ENCODE measurements around the gene CCDC28B. TPM values are rescaled to one million over a fixed set of nuclear protein-coding genes. Genes with fewer than 3 reads are reported as not detected.
A peak's percentile ranks its signal among the peaks of the same experiment; 100 is the strongest.
"Not testable (repeated sequence)": the region's sequence is repeated elsewhere in the genome, so short reads cannot be mapped to it uniquely, and the experiment has no call there.

CCDC28B gene
- total RNA-seq (10 to 100 TPM; 20.6 to 21.0 TPM), polyA plus RNA-seq (14.7 TPM)

- peaks cover 49% of the 10 kb centered on the region for H3K4me1 ChIP-seq (ENCODE audit: insufficient read depth, low read length)
- peaks cover 48 to 79% (median 54%) of the 10 kb centered on the region in 3 donors for H3K4me1 Mint-ChIP-seq
- DNase-seq = peak; percentile 39 to 75 (median 56)
Observed at GRCh38 chr1:32200226-32201010, at the start of gene CCDC28B. TSS of gene CCDC28B (plus strand) at chr1:32200595. CDS start at chr1:32201936, 1,341 bp downstream.

DNA sequence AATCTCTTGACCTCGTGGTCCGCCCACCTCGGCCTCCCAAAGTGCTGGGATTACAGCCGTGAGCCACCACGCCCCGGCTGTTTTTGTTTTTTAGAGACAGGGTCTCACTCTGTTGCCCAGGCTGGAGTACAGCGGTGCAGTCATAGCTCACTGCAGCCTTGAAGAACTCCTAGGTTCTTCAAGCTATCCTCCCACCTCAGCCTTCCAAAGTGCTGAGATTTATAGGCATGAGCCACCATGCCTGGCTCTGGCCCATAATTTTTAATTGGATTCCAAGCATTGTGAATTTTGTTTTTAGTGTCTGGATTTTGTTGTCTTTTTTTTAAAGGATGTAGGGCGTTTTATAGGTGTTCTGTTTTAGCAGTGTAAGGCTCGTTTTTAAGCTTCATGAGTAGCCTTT, 49.5 kb upstream of the CCDC28B start:
- H3K4me3 ChIP-seq (ENCODE audit: low read length) = no peak overlapping the region
- H3K27me3 Mint-ChIP-seq = no peaks in the 10 kb centered on the region
- peaks cover 6% of the 10 kb centered on the region for H3K9me3 ChIP-seq (ENCODE audit: low read length)
- peaks cover 11 to 38% (median 22%) of the 10 kb centered on the region in 3 donors for H3K36me3 Mint-ChIP-seq
- no peak for DNase-seq
- no peak overlapping the region for H3K27ac Mint-ChIP-seq
- peaks cover 19 to 35% (median 29%) of the 10 kb centered on the region in 3 donors for H3K4me1 Mint-ChIP-seq
- H3K27ac ChIP-seq (ENCODE audit: low read depth, low read length) = no peak overlapping the region
- no peaks in the 10 kb centered on the region for H3K27me3 ChIP-seq (ENCODE audit: insufficient read depth, low read length, poor library complexity, severe bottlenecking)
- H3K4me3 Mint-ChIP-seq = no peak overlapping the region
- ChIA-PET POLR2A (no interaction called here), CTCF (interaction anchor here (0.8 kb wide), 1 partner anchor 11 kb away, joined by 3 read pairs; no protein-coding TSS in a partner anchor)
- no peaks in the 10 kb centered on the region for H3K4me1 ChIP-seq (ENCODE audit: insufficient read depth, low read length)
- H3K9me3 Mint-ChIP-seq = peaks cover 5 to 19% (median 15%) of the 10 kb centered on the region in 5 donors
- peaks cover 4% of the 10 kb centered on the region for H3K36me3 ChIP-seq (ENCODE audit: insufficient read depth, low read length)

More at GRCh38 chr1:32200226-32201010, at the start of gene CCDC28B:
- no peaks in the 10 kb centered on the region for H3K9me3 Mint-ChIP-seq
- Histone ChIP-seq H3K4me3 (ENCODE audit: low read length) (peak within 1 kb of the TSS; percentile 96), H3K27me3 (ENCODE audit: insufficient read depth, low read length, poor library complexity, severe bottlenecking) (no peaks in the 10 kb centered on the region), H3K36me3 (ENCODE audit: insufficient read depth, low read length) (peaks cover under 1% of the 10 kb centered on the region), H3K9me3 (ENCODE audit: low read length) (no peaks in the 10 kb centered on the region), H3K27ac (ENCODE audit: low read depth, low read length) (peak within 1 kb of the TSS; percentile 81)
- POLR2A ChIA-PET = interaction anchor here (1.0 to 2.4 kb wide), 8 partner anchors 11 to 262 kb away, joined by 3 to 12 read pairs (median 4); partner anchors contain the start of genes BSDC1, KPNA6, MARCKSL1 and PTP4A2
- peak within 1 kb of the TSS; percentile 83 to 98 (median 92) for H3K4me3 Mint-ChIP-seq
- peaks cover 0 to 29% (median 2%) of the 10 kb centered on the region in 3 donors for H3K36me3 Mint-ChIP-seq
- peaks cover 0 to 2% of the 10 kb centered on the region in 2 donors for H3K27me3 Mint-ChIP-seq
- CTCF ChIA-PET = interaction anchor here (0.6 to 4.0 kb wide), 7 partner anchors 8 to 201 kb away, joined by 3 to 11 read pairs (median 4); no protein-coding TSS in a partner anchor
- peak within 1 kb of the TSS; percentile 86 to 99 (median 96) for H3K27ac Mint-ChIP-seq

GRCh38 chr1:32151319-32151787, 49.0 kb upstream of the CCDC28B start:
- no peak overlapping the region for H3K4me3 ChIP-seq (ENCODE audit: low read length)
- no peak overlapping the region for H3K27ac ChIP-seq (ENCODE audit: low read depth, low read length)
- no peak for DNase-seq
- CTCF ChIA-PET = interaction anchor here (0.8 kb wide), 1 partner anchor 11 kb away, joined by 3 read pairs; no protein-coding TSS in a partner anchor
- H3K4me1 Mint-ChIP-seq = peaks cover 18 to 34% (median 24%) of the 10 kb centered on the region in 3 donors
- H3K27me3 Mint-ChIP-seq = peaks cover 0 to 1% of the 10 kb centered on the region in 2 donors
- no peaks in the 10 kb centered on the region for H3K27me3 ChIP-seq (ENCODE audit: insufficient read depth, low read length, poor library complexity, severe bottlenecking)
- H3K27ac Mint-ChIP-seq = peak overlapping the region in 1 of 8 donors; percentile 50
- peaks cover 5 to 19% (median 15%) of the 10 kb centered on the region in 5 donors for H3K9me3 Mint-ChIP-seq
- H3K36me3 Mint-ChIP-seq = peaks cover 16 to 41% (median 27%) of the 10 kb centered on the region in 3 donors
- H3K4me3 Mint-ChIP-seq = no peak overlapping the region
- POLR2A ChIA-PET = no interaction called here
- peaks cover 8% of the 10 kb centered on the region for H3K36me3 ChIP-seq (ENCODE audit: insufficient read depth, low read length)
- H3K9me3 ChIP-seq (ENCODE audit: low read length) = peaks cover 6% of the 10 kb centered on the region
- H3K4me1 ChIP-seq (ENCODE audit: insufficient read depth, low read length) = no peaks in the 10 kb centered on the region

DNA sequence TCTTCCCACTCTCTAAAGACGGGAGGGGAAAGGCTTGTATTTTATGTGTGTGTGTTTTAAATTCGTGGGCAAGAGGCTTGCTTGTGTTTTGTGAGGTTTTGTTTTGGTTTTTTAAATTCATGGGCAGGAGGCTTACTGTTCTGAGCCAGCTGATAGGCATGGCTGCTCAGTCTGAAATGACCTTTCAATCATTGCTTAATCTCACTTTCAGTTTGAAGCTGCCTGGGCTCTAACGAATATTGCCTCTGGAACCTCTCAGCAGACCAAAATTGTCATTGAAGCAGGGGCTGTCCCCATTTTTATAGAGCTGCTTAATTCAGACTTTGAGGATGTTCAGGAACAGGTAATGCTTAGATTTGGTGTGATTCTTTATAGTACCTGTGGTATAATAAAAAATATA, 41.2 kb upstream of the CCDC28B start:
- H3K4me1 ChIP-seq (ENCODE audit: insufficient read depth, low read length) = no peaks in the 10 kb centered on the region
- ChIA-PET POLR2A (no interaction called here), CTCF (no interaction called here)
- no peak overlapping the region for H3K27ac ChIP-seq (ENCODE audit: low read depth, low read length)
- H3K4me3 ChIP-seq (ENCODE audit: low read length) = no peak overlapping the region
- peaks cover 0 to 4% (median 4%) of the 10 kb centered on the region in 3 donors for H3K4me1 Mint-ChIP-seq
- no peak overlapping the region for H3K27ac Mint-ChIP-seq
- H3K27me3 ChIP-seq (ENCODE audit: insufficient read depth, low read length, poor library complexity, severe bottlenecking) = no peaks in the 10 kb centered on the region
- DNase-seq = no peak
- H3K9me3 Mint-ChIP-seq = no peaks in the 10 kb centered on the region
- peaks cover 0 to 1% of the 10 kb centered on the region in 2 donors for H3K27me3 Mint-ChIP-seq
- H3K36me3 ChIP-seq (ENCODE audit: insufficient read depth, low read length) = peaks cover 72% of the 10 kb centered on the region
- H3K9me3 ChIP-seq (ENCODE audit: low read length) = no peaks in the 10 kb centered on the region
- H3K36me3 Mint-ChIP-seq = peaks cover 9 to 83% (median 27%) of the 10 kb centered on the region in 3 donors
- no peak overlapping the region for H3K4me3 Mint-ChIP-seq

DNA sequence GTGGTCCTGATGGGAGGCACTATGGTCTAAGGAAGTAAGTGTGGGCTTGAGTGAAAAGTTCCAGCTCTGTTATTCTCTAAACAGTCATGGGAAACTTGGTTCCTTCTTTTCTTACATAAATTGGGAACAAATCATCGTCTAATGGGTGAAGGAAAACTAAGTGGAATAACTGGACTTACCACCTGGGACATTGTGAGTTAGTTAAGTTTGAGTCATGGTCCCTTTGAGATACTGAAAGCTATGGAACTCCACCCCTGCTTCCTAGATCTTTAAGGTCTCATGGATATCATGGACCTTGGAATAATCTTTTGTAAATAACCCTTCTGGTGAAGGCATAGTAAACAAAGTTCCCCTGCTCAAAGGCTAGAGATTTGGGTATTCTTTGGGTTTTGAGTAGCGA, 37.0 kb upstream of the CCDC28B start:
- H3K27ac Mint-ChIP-seq = peak overlapping the region in 3 of 8 donors; percentile 14 to 54 (median 27)
- POLR2A ChIA-PET = no interaction called here
- CTCF ChIA-PET = no interaction called here
- H3K27me3 ChIP-seq (ENCODE audit: insufficient read depth, low read length, poor library complexity, severe bottlenecking) = no peaks in the 10 kb centered on the region
- no peak overlapping the region for H3K4me3 ChIP-seq (ENCODE audit: low read length)
- H3K27ac ChIP-seq (ENCODE audit: low read depth, low read length) = no peak overlapping the region
- H3K9me3 ChIP-seq (ENCODE audit: low read length) = no peaks in the 10 kb centered on the region
- H3K36me3 Mint-ChIP-seq = peaks cover 0 to 78% (median 27%) of the 10 kb centered on the region in 3 donors
- H3K4me1 Mint-ChIP-seq = no peaks in the 10 kb centered on the region
- no peak for DNase-seq
- no peaks in the 10 kb centered on the region for H3K9me3 Mint-ChIP-seq
- peaks cover 62% of the 10 kb centered on the region for H3K36me3 ChIP-seq (ENCODE audit: insufficient read depth, low read length)
- H3K27me3 Mint-ChIP-seq = no peaks in the 10 kb centered on the region
- H3K4me3 Mint-ChIP-seq = no peak overlapping the region
- no peaks in the 10 kb centered on the region for H3K4me1 ChIP-seq (ENCODE audit: insufficient read depth, low read length)

GRCh38 chr1:32165633-32166032, 34.8 kb upstream of the CCDC28B start:
- H3K27me3 Mint-ChIP-seq; H3K27ac ChIP-seq (ENCODE audit: low read depth, low read length); H3K27me3 ChIP-seq (ENCODE audit: insufficient read depth, low read length, poor library complexity, severe bottlenecking); H3K27ac Mint-ChIP-seq; POLR2A ChIA-PET; H3K4me1 ChIP-seq (ENCODE audit: insufficient read depth, low read length); DNase-seq; CTCF ChIA-PET; H3K4me3 Mint-ChIP-seq; H3K4me3 ChIP-seq (ENCODE audit: low read length); H3K4me1 Mint-ChIP-seq; H3K9me3 Mint-ChIP-seq; H3K9me3 ChIP-seq (ENCODE audit: low read length): not testable (repeated sequence)
- H3K36me3 Mint-ChIP-seq = peaks cover 3 to 74% (median 32%) of the 10 kb centered on the region in 3 donors
- H3K36me3 ChIP-seq (ENCODE audit: insufficient read depth, low read length) = peaks cover 51% of the 10 kb centered on the region

- Histone ChIP-seq H3K9me3 (ENCODE audit: low read length) (no peaks in the 10 kb centered on the region), H3K36me3 (ENCODE audit: insufficient read depth, low read length) (peaks cover 42% of the 10 kb centered on the region), H3K4me3 (ENCODE audit: low read length) (no peak overlapping the region), H3K27me3 (ENCODE audit: insufficient read depth, low read length, poor library complexity, severe bottlenecking) (no peaks in the 10 kb centered on the region), H3K4me1 (ENCODE audit: insufficient read depth, low read length) (peaks cover 5% of the 10 kb centered on the region), H3K27ac (ENCODE audit: low read depth, low read length) (no peak overlapping the region)
- Mint-ChIP-seq H3K4me3 (no peak overlapping the region), H3K27ac (peak overlapping the region in 2 of 8 donors; percentile 17 to 23), H3K4me1 (peaks cover 3 to 18% (median 9%) of the 10 kb centered on the region in 3 donors), H3K36me3 (peaks cover 3 to 72% (median 22%) of the 10 kb centered on the region in 3 donors), H3K9me3 (no peaks in the 10 kb centered on the region), H3K27me3 (no peaks in the 10 kb centered on the region)
- DNase-seq = no peak
- POLR2A ChIA-PET = interaction anchor here (0.5 kb wide), 1 partner anchor 79 kb away, joined by 8 read pairs; no protein-coding TSS in a partner anchor
- CTCF ChIA-PET = no interaction called here
Observed at GRCh38 chr1:32170991-32171390, 29.4 kb upstream of the CCDC28B start.
